ENCODE data around the gene ZC3H10. TPM values are rescaled to one million over a fixed set of nuclear protein-coding genes. Genes with fewer than 3 reads are reported as not detected.

Gene ZC3H10
- total RNA-seq, 1 donor from 2014 or later = 3.0 TPM

DNA sequence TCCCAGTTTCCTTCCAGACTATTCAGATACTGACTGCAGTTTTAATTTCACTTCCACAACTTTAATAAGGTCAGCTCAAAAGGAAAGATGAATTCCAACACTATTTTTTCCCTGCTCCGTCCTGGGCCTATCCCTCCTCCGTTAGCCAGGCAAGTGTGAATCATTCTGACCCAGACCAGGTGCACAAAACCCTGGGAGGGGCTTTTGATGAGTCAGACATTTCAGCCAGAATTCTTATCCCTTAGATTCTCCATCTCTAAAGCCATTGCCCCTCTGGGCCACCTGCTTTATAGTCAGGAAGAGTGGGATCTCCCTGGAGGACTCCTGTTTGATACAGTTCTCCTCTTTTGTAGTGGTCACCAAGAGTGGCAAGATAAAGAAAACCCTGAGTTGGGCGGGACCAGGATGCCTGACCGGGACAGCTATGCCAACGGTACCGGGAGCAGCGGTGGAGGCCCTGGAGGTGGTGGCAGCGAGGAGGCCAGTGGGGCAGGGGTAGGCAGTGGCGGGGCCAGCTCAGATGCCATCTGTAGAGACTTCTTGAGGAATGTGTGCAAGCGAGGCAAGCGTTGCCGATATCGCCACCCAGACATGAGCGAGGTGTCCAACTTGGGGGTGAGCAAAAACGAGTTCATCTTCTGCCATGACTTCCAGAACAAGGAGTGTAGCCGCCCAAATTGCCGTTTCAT is 2.2 kb downstream of the ZC3H10 start:
- no peak overlapping the region for H3K4me3 ChIP-seq (ENCODE audit: low read depth, low read length)
- no peak for TF ChIP-seq CTCF (IDR thresholded peaks at IDR 0.05; ENCODE audit: insufficient read depth, low read length, poor library complexity, severe bottlenecking)
- H3K27me3 ChIP-seq (ENCODE audit: control insufficient read depth, insufficient read depth, low read length) = no peaks in the 10 kb centered on the region
- DNase-seq (ENCODE audit: low read depth) = no peak
- H3K36me3 ChIP-seq (ENCODE audit: control insufficient read depth, insufficient read depth, low read length) = peaks cover 2% of the 10 kb centered on the region

DNA sequence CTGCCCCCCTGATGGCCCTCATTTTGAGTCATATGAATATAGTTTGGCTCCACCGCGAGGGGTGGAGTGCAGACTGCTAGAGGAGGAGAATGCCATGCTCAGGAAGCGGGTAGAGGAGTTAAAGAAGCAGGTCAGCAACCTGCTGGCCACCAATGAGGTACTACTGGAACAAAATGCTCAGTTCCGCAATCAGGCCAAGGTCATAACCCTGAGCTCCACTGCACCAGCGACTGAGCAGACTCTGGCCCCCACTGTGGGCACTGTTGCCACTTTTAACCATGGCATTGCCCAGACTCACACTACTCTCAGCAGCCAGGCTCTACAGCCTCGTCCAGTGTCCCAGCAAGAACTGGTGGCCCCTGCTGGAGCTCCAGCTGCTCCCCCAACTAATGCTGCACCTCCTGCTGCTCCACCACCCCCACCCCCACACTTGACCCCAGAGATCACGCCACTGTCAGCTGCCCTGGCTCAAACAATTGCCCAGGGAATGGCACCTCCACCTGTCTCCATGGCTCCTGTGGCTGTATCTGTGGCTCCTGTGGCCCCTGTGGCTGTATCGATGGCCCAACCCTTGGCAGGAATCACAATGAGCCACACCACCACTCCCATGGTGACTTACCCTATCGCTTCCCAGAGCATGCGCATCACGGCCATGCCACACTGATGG is 3.3 kb downstream of the ZC3H10 start:
- DNase-seq (ENCODE audit: low read depth) = no peak
- no peak for TF ChIP-seq CTCF (IDR thresholded peaks at IDR 0.05; ENCODE audit: insufficient read depth, low read length, poor library complexity, severe bottlenecking)
- no peak overlapping the region for H3K4me3 ChIP-seq (ENCODE audit: low read depth, low read length)
- no peaks in the 10 kb centered on the region for H3K27me3 ChIP-seq (ENCODE audit: control insufficient read depth, insufficient read depth, low read length)
- H3K36me3 ChIP-seq (ENCODE audit: control insufficient read depth, insufficient read depth, low read length) = peaks cover 2% of the 10 kb centered on the region

- H3K4me3 ChIP-seq (ENCODE audit: low read depth, low read length) = no peak overlapping the region
- no peaks in the 10 kb centered on the region for H3K27me3 ChIP-seq (ENCODE audit: control insufficient read depth, insufficient read depth, low read length)
- peaks cover 2% of the 10 kb centered on the region for H3K36me3 ChIP-seq (ENCODE audit: control insufficient read depth, insufficient read depth, low read length)
- TF ChIP-seq CTCF (IDR thresholded peaks at IDR 0.05; ENCODE audit: insufficient read depth, low read length, poor library complexity, severe bottlenecking) = no peak
- no peak for DNase-seq (ENCODE audit: low read depth)
These were observed 4.6 kb downstream of the ZC3H10 start for GRCh38 chr12:56122637-56123036.

GRCh38 chr12:56124133-56124532 is 6.1 kb downstream of the ZC3H10 start:
- no peak for TF ChIP-seq CTCF (IDR thresholded peaks at IDR 0.05; ENCODE audit: insufficient read depth, low read length, poor library complexity, severe bottlenecking)
- Histone ChIP-seq H3K4me3 (ENCODE audit: low read depth, low read length) (no peak overlapping the region), H3K36me3 (ENCODE audit: control insufficient read depth, insufficient read depth, low read length) (peaks cover 2% of the 10 kb centered on the region), H3K27me3 (ENCODE audit: control insufficient read depth, insufficient read depth, low read length) (no peaks in the 10 kb centered on the region)
- no peak for DNase-seq (ENCODE audit: low read depth)

DNA sequence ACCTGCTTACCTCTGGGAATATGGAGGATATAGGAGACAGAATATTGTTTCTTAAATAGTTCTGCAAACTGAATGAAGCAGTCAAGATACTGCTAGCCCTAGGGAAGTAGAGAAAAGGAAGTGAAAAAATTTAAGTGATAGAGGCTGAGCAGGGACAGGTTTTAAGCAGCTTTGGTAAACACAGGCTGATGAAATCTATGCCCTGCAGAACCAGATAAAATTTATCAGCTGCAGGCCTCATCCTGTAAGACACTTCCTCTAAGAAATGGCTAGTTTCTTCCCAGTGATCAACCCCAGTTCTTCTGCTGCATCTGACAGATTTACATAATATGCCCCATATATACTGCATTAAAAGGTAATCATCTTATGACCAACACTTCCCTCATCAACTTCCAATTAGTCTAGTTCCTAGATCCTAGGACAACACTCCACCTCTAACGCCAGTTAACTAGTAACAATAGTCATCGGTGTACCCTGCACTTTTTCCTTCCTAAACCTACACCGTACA is 8.7 kb downstream of the ZC3H10 start:
- no peak for TF ChIP-seq CTCF (IDR thresholded peaks at IDR 0.05; ENCODE audit: insufficient read depth, low read length, poor library complexity, severe bottlenecking)
- DNase-seq (ENCODE audit: low read depth) = no peak
- H3K4me3 ChIP-seq (ENCODE audit: low read depth, low read length) = no peak overlapping the region
- peaks cover 1% of the 10 kb centered on the region for H3K36me3 ChIP-seq (ENCODE audit: control insufficient read depth, insufficient read depth, low read length)
- H3K27me3 ChIP-seq (ENCODE audit: control insufficient read depth, insufficient read depth, low read length) = no peaks in the 10 kb centered on the region

Data from kidney epithelial cell (primary cell).